NT2/D1 (cell line): Measurements from ENCODE around the gene AVPR2.

Source experiments
- SUZ12 ChIP-seq: IDR thresholded peaks from 2 replicates; pipeline ENCODE4 v1.6.1; 2011; ENCODE audit not compliant: insufficient read length, insufficient read depth; ENCODE audit errors: extremely low read depth
- YY1 ChIP-seq: IDR thresholded peaks from 2 replicates; pipeline ENCODE4 v1.6.1; 2011; ENCODE audit not compliant: insufficient read length, insufficient read depth

- TF ChIP-seq YY1: no peak
- TF ChIP-seq SUZ12: no peak
These were observed 23.1 kb downstream of the AVPR2 start for GRCh38 chrX:153927672-153927921.
